Esophagus squamous epithelium (tissue), 4 donors: ENCODE data around the gene LONRF3.

Experiments
- CTCF ChIP-seq, 6 experiments: fragments of 450-650 bp in 4 of 6; fragments of 200-600 bp in 2 of 6; sonication (generic) in 2 of 6; IDR thresholded peaks; one replicate each; pipeline ENCODE4 v1.5.1; 2016 to 2019; ENCODE audit warnings: antibody characterized with exemption in 6 of 6, mild to moderate bottlenecking in 4 of 6, moderate library complexity in 4 of 6
- POLR2A ChIP-seq, 4 donors: fragments of 450-650 bp; IDR thresholded peaks; one replicate each; pipeline ENCODE4 v1.6.1; 2017; ENCODE audit warnings: antibody characterized with exemption in 4 of 4, mild to moderate bottlenecking in 4 of 4, moderate library complexity in 3 of 4

GRCh38 chrX:119063428-119063827, 89.0 kb downstream of the LONRF3 start:
- TF ChIP-seq CTCF (IDR thresholded peaks at IDR 0.05) (no peak), POLR2A (IDR thresholded peaks at IDR 0.05) (no peak)
